Karpas-422 (cell line): ENCODE measurements around the gene TNFAIP1. TPM values are rescaled to one million over a fixed set of nuclear protein-coding genes. Genes with fewer than 3 reads are reported as not detected.

Source experiments
- DNase-seq: peaks from one replicate; pipeline ENCODE4 v3.0.0-alpha.2; 2015
- H2AFZ ChIP-seq: fragments of 200-600 bp; sonication (generic); 2 replicates; pipeline ENCODE4 v1.6.1; 2014; ENCODE audit warnings: antibody characterized with exemption, low read length, mixed read lengths
- H3K27ac ChIP-seq: fragments of 200-600 bp; sonication (generic); 2 replicates; pipeline ENCODE4 v1.5.1; 2014; ENCODE audit warnings: mild to moderate bottlenecking, low read length, moderate library complexity
- H3K27me3 ChIP-seq: fragments of 200-600 bp; sonication (generic); 2 replicates; pipeline ENCODE4 v1.6.1; 2014; ENCODE audit warnings: low read length, mixed read lengths
- H3K36me3 ChIP-seq: fragments of 200-600 bp; sonication (generic); 2 replicates; pipeline ENCODE4 v1.6.1; 2014; ENCODE audit warnings: low read length, mixed read lengths; ENCODE audit not compliant: insufficient read depth
- H3K4me1 ChIP-seq: fragments of 200-600 bp; sonication (generic); 2 replicates; pipeline ENCODE4 v1.6.1; 2014; ENCODE audit warnings: mild to moderate bottlenecking, low read length, mixed read lengths
- H3K4me2 ChIP-seq: fragments of 200-600 bp; sonication (generic); 2 replicates; pipeline ENCODE4 v1.6.1; 2014; ENCODE audit warnings: low read length, low read depth, mild to moderate bottlenecking; ENCODE audit not compliant: poor library complexity, severe bottlenecking
- H3K4me3 ChIP-seq: fragments of 200-600 bp; sonication (generic); 2 replicates; pipeline ENCODE4 v1.5.1; 2014; ENCODE audit warnings: mild to moderate bottlenecking, antibody characterized with exemption, low read length, mixed read lengths
- H3K79me2 ChIP-seq: fragments of 200-600 bp; sonication (generic); 2 replicates; pipeline ENCODE4 v1.6.1; 2014; ENCODE audit warnings: mild to moderate bottlenecking, low read length, mixed read lengths
- H3K9ac ChIP-seq: fragments of 200-600 bp; sonication (generic); 2 replicates; pipeline ENCODE4 v1.6.0; 2014; ENCODE audit warnings: low read length
- H3K9me2 ChIP-seq: fragments of 200-600 bp; sonication (generic), shearing (Covaris generic); replicated peaks from 2 replicates; pipeline ENCODE4 v1.6.0; 2014; ENCODE audit warnings: mild to moderate bottlenecking, low read length, moderate library complexity; ENCODE audit not compliant: insufficient read depth
- H3K9me3 ChIP-seq: fragments of 300-700, 200-600 bp; sonication (generic); 2 replicates; pipeline ENCODE4 v1.6.1; 2014; ENCODE audit warnings: low read length, mixed read lengths
- H4K20me1 ChIP-seq: fragments of 200-600 bp; sonication (generic); 2 replicates; pipeline ENCODE4 v1.6.1; 2014; ENCODE audit warnings: mild to moderate bottlenecking, antibody characterized with exemption, low read length, low read depth; ENCODE audit not compliant: insufficient read depth
- total RNA-seq: library from RNA; depleted of rRNA; stranded (reverse); fragments of >200 nt; shearing (Covaris generic); gene quantifications from 2 replicates; pipeline ENCODE4 v1.2.3, GENCODE V29; 2014; ENCODE audit warnings: low replicate concordance

The TNFAIP1 gene
- total RNA-seq, 1 experiment from 2014 or later, result 8.5 TPM

- Histone ChIP-seq H2AFZ (no peak overlapping the region), H3K27ac (peak overlapping the region; percentile 51), H3K9me3 (no peaks in the 10 kb centered on the region), H3K36me3 (peaks cover 7% of the 10 kb centered on the region; the same call in 1 of the 2 replicates), H3K27me3 (no peaks in the 10 kb centered on the region), H3K9me2 (no peaks in the 10 kb centered on the region), H3K9ac (peak overlapping the region; percentile 84), H3K4me2 (peak overlapping the region; percentile 92), H4K20me1 (no peaks in the 10 kb centered on the region), H3K4me1 (peaks cover 37% of the 10 kb centered on the region), H3K79me2 (peaks cover 63% of the 10 kb centered on the region), H3K4me3 (peak overlapping the region; percentile 85)
- DNase-seq, result peak; percentile 60
These were observed 16.0 kb upstream of the TNFAIP1 start for GRCh38 chr17:28319598-28319935.

- H3K27ac ChIP-seq, result peak overlapping the region; percentile 51; the same call in 1 of the 2 replicates
- no peaks in the 10 kb centered on the region for H4K20me1 ChIP-seq
- peaks cover 37% of the 10 kb centered on the region for H3K4me1 ChIP-seq
- H3K4me3 ChIP-seq, result peak overlapping the region; percentile 85
- H3K4me2 ChIP-seq, result peak overlapping the region; percentile 92
- H3K9ac ChIP-seq, result peak overlapping the region; percentile 84
- no peaks in the 10 kb centered on the region for H3K9me3 ChIP-seq
- H3K9me2 ChIP-seq, result no peaks in the 10 kb centered on the region
- peaks cover 7% of the 10 kb centered on the region; the same call in 1 of the 2 replicates for H3K36me3 ChIP-seq
- H3K27me3 ChIP-seq, result no peaks in the 10 kb centered on the region
- no peak for DNase-seq
- peaks cover 72% of the 10 kb centered on the region for H3K79me2 ChIP-seq
- no peak overlapping the region for H2AFZ ChIP-seq
These were observed 15.1 kb upstream of the TNFAIP1 start for GRCh38 chr17:28320215-28321061.

- H3K4me3 ChIP-seq, result no peak overlapping the region
- no peaks in the 10 kb centered on the region; the same call in 1 of the 2 replicates for H4K20me1 ChIP-seq
- no peak overlapping the region for H3K4me2 ChIP-seq
- peaks cover 77% of the 10 kb centered on the region for H3K79me2 ChIP-seq
- peaks cover 40% of the 10 kb centered on the region for H3K36me3 ChIP-seq
- H3K27me3 ChIP-seq, result no peaks in the 10 kb centered on the region
- DNase-seq, result no peak
- H3K27ac ChIP-seq, result no peak overlapping the region
- H2AFZ ChIP-seq, result no peak overlapping the region
- peaks cover 27% of the 10 kb centered on the region for H3K4me1 ChIP-seq
- H3K9ac ChIP-seq, result no peak overlapping the region
- no peaks in the 10 kb centered on the region for H3K9me3 ChIP-seq
- no peaks in the 10 kb centered on the region for H3K9me2 ChIP-seq
These were observed 11.3 kb upstream of the TNFAIP1 start for GRCh38 chr17:28324267-28324745.

- Histone ChIP-seq H3K79me2 (peaks cover 72% of the 10 kb centered on the region), H3K27ac (no peak overlapping the region), H3K9me3 (no peaks in the 10 kb centered on the region), H3K4me2 (no peak overlapping the region), H3K36me3 (peaks cover 42% of the 10 kb centered on the region), H3K27me3 (no peaks in the 10 kb centered on the region), H3K9ac (no peak overlapping the region), H3K4me3 (no peak overlapping the region), H2AFZ (no peak overlapping the region), H3K4me1 (peaks cover 27% of the 10 kb centered on the region), H4K20me1 (no peaks in the 10 kb centered on the region; the same call in 1 of the 2 replicates), H3K9me2 (no peaks in the 10 kb centered on the region)
- DNase-seq, result no peak
These were observed 10.8 kb upstream of the TNFAIP1 start for GRCh38 chr17:28324781-28325180.

GRCh38 chr17:28325211-28325610, 10.3 kb upstream of the TNFAIP1 start:
- H3K9me3 ChIP-seq, result no peaks in the 10 kb centered on the region
- no peaks in the 10 kb centered on the region for H3K27me3 ChIP-seq
- peaks cover 23% of the 10 kb centered on the region for H3K4me1 ChIP-seq
- H3K36me3 ChIP-seq, result peaks cover 42% of the 10 kb centered on the region
- H3K4me3 ChIP-seq, result no peak overlapping the region
- H3K9me2 ChIP-seq, result no peaks in the 10 kb centered on the region
- H2AFZ ChIP-seq, result no peak overlapping the region
- H3K4me2 ChIP-seq, result no peak overlapping the region
- no peak for DNase-seq
- no peaks in the 10 kb centered on the region; the same call in 1 of the 2 replicates for H4K20me1 ChIP-seq
- H3K27ac ChIP-seq, result no peak overlapping the region
- peaks cover 68% of the 10 kb centered on the region for H3K79me2 ChIP-seq
- H3K9ac ChIP-seq, result no peak overlapping the region

GRCh38 chr17:28326114-28326513, 9.4 kb upstream of the TNFAIP1 start:
- H3K4me3 ChIP-seq, result no peak overlapping the region
- H4K20me1 ChIP-seq, result no peaks in the 10 kb centered on the region; the same call in 1 of the 2 replicates
- peaks cover 40% of the 10 kb centered on the region for H3K36me3 ChIP-seq
- no peak overlapping the region for H3K4me2 ChIP-seq
- H2AFZ ChIP-seq, result no peak overlapping the region
- no peaks in the 10 kb centered on the region for H3K9me2 ChIP-seq
- no peak overlapping the region for H3K9ac ChIP-seq
- no peaks in the 10 kb centered on the region for H3K9me3 ChIP-seq
- no peak for DNase-seq
- peaks cover 14% of the 10 kb centered on the region for H3K4me1 ChIP-seq
- H3K27me3 ChIP-seq, result no peaks in the 10 kb centered on the region
- peaks cover 59% of the 10 kb centered on the region for H3K79me2 ChIP-seq
- H3K27ac ChIP-seq, result no peak overlapping the region

- H3K27me3 ChIP-seq, result no peaks in the 10 kb centered on the region
- H2AFZ ChIP-seq, result no peak overlapping the region
- peaks cover 9% of the 10 kb centered on the region; the same call in 1 of the 2 replicates for H3K4me1 ChIP-seq
- no peaks in the 10 kb centered on the region for H3K9me3 ChIP-seq
- H4K20me1 ChIP-seq, result no peaks in the 10 kb centered on the region; the same call in 1 of the 2 replicates
- H3K9ac ChIP-seq, result no peak overlapping the region
- no peaks in the 10 kb centered on the region for H3K9me2 ChIP-seq
- H3K4me3 ChIP-seq, result no peak overlapping the region
- no peak for DNase-seq
- peaks cover 49% of the 10 kb centered on the region for H3K79me2 ChIP-seq
- H3K36me3 ChIP-seq, result peaks cover 39% of the 10 kb centered on the region
- no peak overlapping the region for H3K4me2 ChIP-seq
- H3K27ac ChIP-seq, result no peak overlapping the region
These were observed 8.4 kb upstream of the TNFAIP1 start for GRCh38 chr17:28327031-28327607.

GRCh38 chr17:28327709-28328108, 7.9 kb upstream of the TNFAIP1 start:
- no peaks in the 10 kb centered on the region for H3K9me3 ChIP-seq
- H4K20me1 ChIP-seq, result no peaks in the 10 kb centered on the region; the same call in 1 of the 2 replicates
- peaks cover 6% of the 10 kb centered on the region; the same call in 1 of the 2 replicates for H3K4me1 ChIP-seq
- no peak overlapping the region for H3K9ac ChIP-seq
- H3K4me3 ChIP-seq, result no peak overlapping the region
- H3K27me3 ChIP-seq, result no peaks in the 10 kb centered on the region
- no peaks in the 10 kb centered on the region for H3K9me2 ChIP-seq
- no peak overlapping the region for H2AFZ ChIP-seq
- H3K79me2 ChIP-seq, result peaks cover 46% of the 10 kb centered on the region
- H3K4me2 ChIP-seq, result no peak overlapping the region
- no peak for DNase-seq
- H3K36me3 ChIP-seq, result peaks cover 39% of the 10 kb centered on the region
- H3K27ac ChIP-seq, result no peak overlapping the region
